GM12891 (cell line): Measurements from ENCODE around the gene FHOD1.

ENCODE experiments used
- POLR2A ChIP-seq: IDR thresholded peaks from 2 replicates; pipeline ENCODE4 v1.6.1; 2011; ENCODE audit warnings: low read depth, low read length, control low read depth
- POLR2AphosphoS5 ChIP-seq: IDR thresholded peaks from 2 replicates; pipeline ENCODE4 v1.6.1; 2011; ENCODE audit warnings: low read depth, low read length, control low read depth

DNA sequence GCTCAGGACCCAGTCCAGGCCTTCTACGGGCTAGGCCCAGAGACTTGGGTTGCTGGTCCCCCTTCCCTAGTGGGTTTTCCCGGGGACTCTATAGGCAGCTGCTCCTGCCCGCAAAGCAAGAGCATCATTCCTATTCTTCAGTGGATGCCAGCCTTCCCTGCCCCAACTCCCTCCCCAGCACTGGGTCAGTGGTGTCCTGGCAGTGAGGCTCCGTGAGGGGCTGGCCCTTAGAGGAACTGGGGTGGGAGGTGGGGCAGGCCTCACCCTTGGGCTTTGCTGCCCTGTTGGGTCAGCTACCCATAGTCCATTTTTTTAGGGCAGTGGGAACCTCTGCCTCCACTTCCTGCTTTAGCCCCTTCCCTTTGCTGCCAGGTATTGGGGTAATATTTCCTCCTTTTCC is 24.2 kb upstream of the FHOD1 start:
- TF ChIP-seq POLR2AphosphoS5 (no peak), POLR2A (no peak)
